Measurements from ENCODE around the gene LDLRAD4. TPM values are rescaled to one million over a fixed set of nuclear protein-coding genes. Genes with fewer than 3 reads are reported as not detected.
"Not testable (repeated sequence)": the region's sequence is repeated elsewhere in the genome, so short reads cannot be mapped to it uniquely, and the experiment has no call there.

LDLRAD4 gene
- total RNA-seq, 2 donors from 2014 or later = 112 to 120 TPM

GRCh38 chr18:13481331-13481730 is 262.8 kb downstream of the LDLRAD4 start:
- peaks cover 3% of the 10 kb centered on the region for H3K36me3 Mint-ChIP-seq (ENCODE audit: low read depth)
- H3K9me3 ChIP-seq (ENCODE audit: control insufficient read depth, low read length, poor library complexity, severe bottlenecking) = no peaks in the 10 kb centered on the region
- no peaks in the 10 kb centered on the region for H3K27me3 Mint-ChIP-seq
- H3K4me1 Mint-ChIP-seq = peaks cover 25% of the 10 kb centered on the region
- DNase-seq (no peak), ATAC-seq (no peak)
- H3K27ac Mint-ChIP-seq = peak overlapping the region; percentile 75
- no peak overlapping the region for H3K4me3 Mint-ChIP-seq

GRCh38 chr18:13481820-13482617 is 263.5 kb downstream of the LDLRAD4 start:
- H3K4me3 Mint-ChIP-seq = no peak overlapping the region

GRCh38 chr18:13482618-13482945 is 264.0 kb downstream of the LDLRAD4 start:
- H3K36me3 Mint-ChIP-seq (ENCODE audit: low read depth) = peaks cover 3% of the 10 kb centered on the region
- H3K4me1 Mint-ChIP-seq = peaks cover 24% of the 10 kb centered on the region
- no peak overlapping the region for H3K4me3 Mint-ChIP-seq
- H3K27me3 Mint-ChIP-seq = no peaks in the 10 kb centered on the region
- peak overlapping the region; percentile 75 for H3K27ac Mint-ChIP-seq
- ATAC-seq = no peak
- no peaks in the 10 kb centered on the region for H3K9me3 ChIP-seq (ENCODE audit: control insufficient read depth, low read length, poor library complexity, severe bottlenecking)
- no peak for DNase-seq

More at GRCh38 chr18:13481820-13482617, 263.5 kb downstream of the LDLRAD4 start:
- ATAC-seq (no peak), DNase-seq (no peak)
- Mint-ChIP-seq H3K4me1 (peaks cover 25% of the 10 kb centered on the region), H3K36me3 (ENCODE audit: low read depth) (peaks cover 3% of the 10 kb centered on the region), H3K27ac (peak overlapping the region; percentile 75), H3K27me3 (no peaks in the 10 kb centered on the region)
- no peaks in the 10 kb centered on the region for H3K9me3 ChIP-seq (ENCODE audit: control insufficient read depth, low read length, poor library complexity, severe bottlenecking)

- Mint-ChIP-seq H3K36me3 (ENCODE audit: low read depth) (peaks cover 3% of the 10 kb centered on the region), H3K4me3 (no peak overlapping the region), H3K27me3 (no peaks in the 10 kb centered on the region), H3K27ac (peak overlapping the region; percentile 75), H3K4me1 (peaks cover 26% of the 10 kb centered on the region)
- H3K9me3 ChIP-seq (ENCODE audit: control insufficient read depth, low read length, poor library complexity, severe bottlenecking) = no peaks in the 10 kb centered on the region
- DNase-seq (no peak), ATAC-seq (no peak)
Observed at GRCh38 chr18:13483316-13484270, 265.0 kb downstream of the LDLRAD4 start.

GRCh38 chr18:13485182-13485581 is 266.6 kb downstream of the LDLRAD4 start:
- Mint-ChIP-seq H3K27me3 (no peaks in the 10 kb centered on the region), H3K27ac (peak overlapping the region; percentile 69), H3K36me3 (ENCODE audit: low read depth) (no peaks in the 10 kb centered on the region), H3K4me1 (peaks cover 28% of the 10 kb centered on the region), H3K4me3 (no peak overlapping the region)
- no peak for DNase-seq
- H3K9me3 ChIP-seq (ENCODE audit: control insufficient read depth, low read length, poor library complexity, severe bottlenecking) = no peaks in the 10 kb centered on the region
- no peak for ATAC-seq

DNA sequence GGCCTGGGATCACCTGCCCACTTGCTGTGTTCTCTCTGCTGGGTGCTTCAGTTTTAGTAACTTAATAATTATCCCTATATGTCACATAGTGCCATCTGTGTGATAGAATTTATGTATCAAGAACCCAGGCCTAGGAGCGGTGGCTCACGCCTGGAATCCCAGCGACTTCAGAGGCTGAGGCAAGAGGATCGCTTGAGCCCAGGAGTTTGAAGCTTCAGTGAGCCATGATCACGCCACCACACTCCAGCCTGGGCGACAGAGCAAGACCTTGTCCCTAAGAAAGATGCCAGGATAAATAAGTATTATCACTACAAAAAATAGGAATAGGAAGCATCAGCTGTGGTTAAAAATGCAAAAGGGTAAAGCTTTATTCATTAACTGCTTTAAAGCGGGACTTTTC is 267.0 kb downstream of the LDLRAD4 start:
- no peak overlapping the region for H3K4me3 Mint-ChIP-seq
- H3K9me3 ChIP-seq (ENCODE audit: control insufficient read depth, low read length, poor library complexity, severe bottlenecking) = no peaks in the 10 kb centered on the region
- H3K36me3 Mint-ChIP-seq (ENCODE audit: low read depth) = no peaks in the 10 kb centered on the region
- peak overlapping the region; percentile 69 for H3K27ac Mint-ChIP-seq
- H3K4me1 Mint-ChIP-seq = peaks cover 28% of the 10 kb centered on the region
- DNase-seq (no peak), ATAC-seq (no peak)
- no peaks in the 10 kb centered on the region for H3K27me3 Mint-ChIP-seq

DNA sequence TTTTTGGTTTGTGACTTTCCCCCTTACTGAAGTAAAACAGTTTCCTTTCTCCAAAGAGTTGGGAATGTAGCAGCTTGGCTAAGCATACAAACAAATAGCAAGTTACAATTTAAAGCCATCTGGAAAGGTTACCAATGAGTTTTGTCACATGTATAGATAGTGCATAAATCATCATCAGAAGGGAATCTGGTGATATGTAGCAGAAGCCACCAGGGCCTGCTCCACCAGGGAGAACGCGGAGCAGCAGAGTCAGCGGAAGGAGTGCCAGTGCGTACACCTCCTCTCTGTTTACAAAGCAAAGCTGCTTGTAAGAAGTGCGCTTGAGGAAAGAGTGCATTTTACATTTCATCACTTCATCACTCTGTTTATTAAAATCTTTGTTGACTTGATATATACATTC is 267.7 kb downstream of the LDLRAD4 start:
- H3K36me3 Mint-ChIP-seq (ENCODE audit: low read depth) = no peaks in the 10 kb centered on the region
- peaks cover 28% of the 10 kb centered on the region for H3K4me1 Mint-ChIP-seq
- no peaks in the 10 kb centered on the region for H3K27me3 Mint-ChIP-seq
- ATAC-seq = no peak
- no peaks in the 10 kb centered on the region for H3K9me3 ChIP-seq (ENCODE audit: control insufficient read depth, low read length, poor library complexity, severe bottlenecking)
- no peak overlapping the region for H3K4me3 Mint-ChIP-seq
- no peak for DNase-seq
- H3K27ac Mint-ChIP-seq = peak overlapping the region; percentile 69

- no peaks in the 10 kb centered on the region for H3K36me3 Mint-ChIP-seq (ENCODE audit: low read depth)
Observed at GRCh38 chr18:13486686-13487085, 268.1 kb downstream of the LDLRAD4 start.

DNA sequence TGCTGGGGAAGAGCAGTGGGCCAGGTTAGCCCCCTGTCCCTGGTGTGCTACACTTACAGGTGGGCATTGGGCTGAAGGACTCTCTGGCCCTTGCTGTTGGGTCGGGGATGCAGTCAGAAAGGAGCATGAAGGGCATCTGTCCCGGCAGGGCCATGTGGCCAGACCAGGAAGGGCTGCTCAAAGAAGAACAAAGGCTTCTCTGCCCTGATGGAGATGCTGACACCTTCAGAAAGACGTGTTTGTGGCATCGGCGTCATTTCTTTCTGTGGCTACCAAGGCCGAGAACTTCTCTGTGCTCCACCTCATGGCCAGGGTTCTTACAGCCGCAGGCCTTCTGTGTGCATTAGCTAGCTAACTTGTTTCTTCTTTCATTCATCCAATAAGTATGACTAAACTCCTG is 268.7 kb downstream of the LDLRAD4 start:
- Mint-ChIP-seq H3K27me3 (no peaks in the 10 kb centered on the region), H3K4me3 (no peak overlapping the region), H3K36me3 (ENCODE audit: low read depth) (no peaks in the 10 kb centered on the region), H3K27ac (peak overlapping the region; percentile 69), H3K4me1 (peaks cover 25% of the 10 kb centered on the region)
- DNase-seq (no peak), ATAC-seq (no peak)
- no peaks in the 10 kb centered on the region for H3K9me3 ChIP-seq (ENCODE audit: control insufficient read depth, low read length, poor library complexity, severe bottlenecking)

More at GRCh38 chr18:13486686-13487085, 268.1 kb downstream of the LDLRAD4 start:
- ATAC-seq (no peak), DNase-seq (no peak)
- peak overlapping the region; percentile 69 for H3K27ac Mint-ChIP-seq
- no peaks in the 10 kb centered on the region for H3K9me3 ChIP-seq (ENCODE audit: control insufficient read depth, low read length, poor library complexity, severe bottlenecking)
- H3K27me3 Mint-ChIP-seq = no peaks in the 10 kb centered on the region
- peaks cover 28% of the 10 kb centered on the region for H3K4me1 Mint-ChIP-seq
- H3K4me3 Mint-ChIP-seq = no peak overlapping the region

DNA sequence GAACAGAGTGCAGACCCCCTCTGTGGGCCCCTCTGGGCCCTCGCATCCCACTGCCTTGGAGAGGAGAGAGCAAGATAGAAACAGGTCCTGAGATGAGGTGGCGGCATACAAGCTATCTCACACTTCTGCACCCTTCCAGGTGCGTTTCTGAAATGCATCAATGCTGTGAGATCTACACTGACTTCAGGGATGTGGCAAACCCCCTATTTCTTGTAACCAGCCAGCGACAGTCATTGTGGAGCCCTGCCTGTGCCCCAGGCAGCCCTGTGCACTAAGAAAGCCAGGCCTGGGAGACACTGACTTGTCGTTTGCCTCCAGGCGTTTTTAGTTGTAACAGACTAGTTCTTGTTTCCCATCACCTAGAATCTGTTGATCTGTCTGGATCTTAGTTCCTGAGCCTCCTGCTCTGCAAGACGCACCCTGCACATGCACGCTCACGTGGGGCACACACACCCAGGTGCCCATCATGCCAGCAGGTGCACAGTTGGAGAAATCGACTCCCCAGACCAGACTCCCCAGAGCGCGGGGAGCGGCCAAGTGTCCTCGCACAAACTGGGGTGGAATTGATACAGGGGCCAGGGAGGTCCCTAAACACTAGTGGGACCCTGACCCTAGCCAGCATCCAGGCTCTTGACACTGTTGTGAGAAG is 269.8 kb downstream of the LDLRAD4 start:
- peaks cover 22% of the 10 kb centered on the region for H3K4me1 Mint-ChIP-seq
- no peaks in the 10 kb centered on the region for H3K9me3 ChIP-seq (ENCODE audit: control insufficient read depth, low read length, poor library complexity, severe bottlenecking)
- peaks cover 2% of the 10 kb centered on the region for H3K36me3 Mint-ChIP-seq (ENCODE audit: low read depth)
- H3K27me3 Mint-ChIP-seq = no peaks in the 10 kb centered on the region
- DNase-seq (no peak), ATAC-seq (no peak)
- H3K27ac Mint-ChIP-seq = peak overlapping the region; percentile 69
- H3K4me3 Mint-ChIP-seq = no peak overlapping the region

GRCh38 chr18:13489303-13489702 is 270.7 kb downstream of the LDLRAD4 start:
- DNase-seq; ATAC-seq; H3K27me3 Mint-ChIP-seq; H3K36me3 Mint-ChIP-seq (ENCODE audit: low read depth); H3K4me3 Mint-ChIP-seq; H3K9me3 ChIP-seq (ENCODE audit: control insufficient read depth, low read length, poor library complexity, severe bottlenecking): not testable (repeated sequence)
- Mint-ChIP-seq H3K4me1 (peaks cover 16% of the 10 kb centered on the region), H3K27ac (peak overlapping the region; percentile 62)

- ATAC-seq (no peak), DNase-seq (no peak)
- Mint-ChIP-seq H3K27me3 (no peaks in the 10 kb centered on the region), H3K27ac (no peak overlapping the region), H3K4me3 (no peak overlapping the region), H3K4me1 (peaks cover 16% of the 10 kb centered on the region), H3K36me3 (ENCODE audit: low read depth) (peaks cover 3% of the 10 kb centered on the region)
- H3K9me3 ChIP-seq (ENCODE audit: control insufficient read depth, low read length, poor library complexity, severe bottlenecking) = no peaks in the 10 kb centered on the region
Observed at GRCh38 chr18:13491138-13491537, 272.6 kb downstream of the LDLRAD4 start.

DNA sequence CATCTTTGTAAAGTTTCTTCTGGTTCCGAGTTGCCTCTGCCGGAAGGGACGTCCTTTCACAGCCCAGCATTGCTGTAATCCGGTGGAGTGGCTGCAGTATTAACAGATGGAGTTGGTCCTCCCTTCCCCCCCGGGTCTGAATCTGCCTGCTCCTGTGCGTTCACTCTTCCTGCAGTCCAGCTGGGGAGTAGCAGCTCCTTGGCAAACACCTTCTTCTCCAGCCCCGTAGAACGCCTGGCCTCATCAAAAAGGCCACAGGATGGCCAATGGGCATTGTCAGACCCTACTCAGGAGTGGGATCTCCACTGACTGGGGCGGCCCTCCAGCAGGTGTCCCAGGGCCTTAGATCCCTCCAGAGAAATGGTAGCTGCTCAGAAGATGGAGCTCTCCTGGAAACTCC is 273.8 kb downstream of the LDLRAD4 start:
- Mint-ChIP-seq H3K27ac (peak overlapping the region; percentile 49), H3K27me3 (no peaks in the 10 kb centered on the region), H3K4me3 (no peak overlapping the region), H3K4me1 (peaks cover 19% of the 10 kb centered on the region), H3K36me3 (ENCODE audit: low read depth) (peaks cover 3% of the 10 kb centered on the region)
- no peaks in the 10 kb centered on the region for H3K9me3 ChIP-seq (ENCODE audit: control insufficient read depth, low read length, poor library complexity, severe bottlenecking)
- ATAC-seq (no peak), DNase-seq (no peak)
